HCT116 (cell line): Measurements from ENCODE around the gene MYLK. TPM values are rescaled to one million over a fixed set of nuclear protein-coding genes. Genes with fewer than 3 reads are reported as not detected.

ENCODE experiments used
- ATAC-seq: fragments of 200-7000 bp; cut with Tn5 transposase; 2 replicates; pipeline ENCODE4 v1.9.1; 2020; ENCODE audit warnings: mild to moderate bottlenecking, moderate library complexity
- BruUV-seq: library from RNA; stranded (reverse); fragments of 400-500 nt; replicated peaks from 2 replicates; lab custom pipeline; 2021; lab: Mats Ljungman, UMichigan
- CTCF ChIA-PET: fragments of 300-600 bp; sonication (Branson Sonifier 250); formaldehyde crosslinking; loops from one replicate; lab custom pipeline; 2021; ENCODE audit warnings: antibody characterized with exemption; lab: Charles Lee
- POLR2A ChIA-PET: fragments of 300-600, 350-600 bp; sonication (Branson Sonifier 250); formaldehyde crosslinking; loops from one replicate; lab custom pipeline; 2021; ENCODE audit warnings: antibody characterized with exemption; lab: Charles Lee
- RAD21 ChIA-PET, 2 experiments: fragments of 300-600 bp; sonication (Branson Sonifier 250); formaldehyde crosslinking; loops; one replicate each; lab custom pipeline; 2023; ENCODE audit warnings: low total read pairs in 2 of 2; ENCODE audit not compliant: uncharacterized antibody in 2 of 2, unreplicated experiment in 2 of 2, low non-redundant PET in 1 of 2; lab: Charles Lee
- DNase-seq: peaks from one replicate; pipeline ENCODE4 v3.0.0-alpha.2; 2010; ENCODE audit warnings: low read depth, low spot score
- H2AFZ ChIP-seq: fragments of 200-600 bp; shearing (Covaris generic), sonication (generic); 2 replicates; pipeline ENCODE4 v1.6.1; 2017; ENCODE audit warnings: low read depth, mixed run types, mixed read lengths, antibody characterized with exemption, low read length; ENCODE audit not compliant: poor library complexity, severe bottlenecking
- H3K27ac ChIP-seq: 2 replicates; pipeline ENCODE4 v1.5.1; 2012; ENCODE audit warnings: low read depth, low read length
- H3K27me3 ChIP-seq: fragments of 200-600 bp; sonication (generic); 2 replicates; pipeline ENCODE4 v1.6.1; 2016; ENCODE audit warnings: mixed run types, low read length, mixed read lengths; ENCODE audit not compliant: insufficient read depth
- H3K36me3 ChIP-seq, 2 experiments: fragments of 200-500 bp in 1 of 2; fragments of 200-600 bp in 1 of 2; sonication (Bioruptor generic) in 1 of 2; sonication (generic) in 1 of 2; 2 replicates each; pipeline versions ENCODE4 v1.5.1 to v1.6.1; 2014 to 2016; ENCODE audit warnings: low read length in 2 of 2, inconsistent platforms in 1 of 2, mixed read lengths in 1 of 2, mixed run types in 1 of 2; ENCODE audit not compliant: insufficient read depth in 2 of 2, control insufficient read depth in 1 of 2
- H3K4me1 ChIP-seq, 2 experiments: fragments of 200-600 bp in 1 of 2; sonication (generic) in 1 of 2; 2 replicates each; pipeline versions ENCODE4 v1.5.1 to v1.6.1; 2012 to 2017; ENCODE audit warnings: low read length in 2 of 2, inconsistent platforms in 1 of 2, mild to moderate bottlenecking in 1 of 2, mixed read lengths in 1 of 2, mixed run types in 1 of 2, moderate library complexity in 1 of 2; ENCODE audit not compliant: insufficient read depth in 2 of 2, control insufficient read depth in 1 of 2
- H3K4me2 ChIP-seq: fragments of 200-600 bp; sonication (generic); 2 replicates; pipeline ENCODE4 v1.6.1; 2017; ENCODE audit warnings: mixed run types, low read length, mixed read lengths
- H3K4me3 ChIP-seq, 2 experiments: fragments of 200-600 bp in 1 of 2; sonication (generic) in 1 of 2; replicated peaks in 1 of 2; 2 replicates each; pipeline ENCODE4 v1.5.1; 2011 to 2016; ENCODE audit warnings: low read length in 2 of 2, control low read depth in 1 of 2, low read depth in 1 of 2, mild to moderate bottlenecking in 1 of 2, mixed read lengths in 1 of 2, mixed run types in 1 of 2
- H3K79me2 ChIP-seq: fragments of 200-600 bp; sonication (generic); 2 replicates; pipeline ENCODE4 v1.6.1; 2017; ENCODE audit warnings: mild to moderate bottlenecking, mixed run types, low read length, moderate library complexity, mixed read lengths; ENCODE audit not compliant: insufficient read depth
- H3K9ac ChIP-seq: fragments of 200-600 bp; sonication (generic); 2 replicates; pipeline ENCODE4 v1.6.1; 2016; ENCODE audit warnings: low read length, mixed read lengths
- H3K9me2 ChIP-seq: fragments of 200-600 bp; sonication (generic), shearing (Covaris generic); 2 replicates; pipeline ENCODE4 v1.6.1; 2017; ENCODE audit warnings: mixed run types, mild to moderate bottlenecking, moderate library complexity; ENCODE audit not compliant: insufficient read depth
- H3K9me3 ChIP-seq, 2 experiments: fragments of 200-500 bp in 1 of 2; fragments of 200-600 bp in 1 of 2; sonication (Bioruptor generic) in 1 of 2; sonication (generic) in 1 of 2; 2 replicates each; pipeline ENCODE4 v1.6.1; 2014 to 2017; ENCODE audit warnings: low read length in 2 of 2, mixed read lengths in 2 of 2, inconsistent platforms in 1 of 2, low read depth in 1 of 2, mild to moderate bottlenecking in 1 of 2, mixed run types in 1 of 2, moderate library complexity in 1 of 2; ENCODE audit not compliant: control insufficient read depth in 1 of 2, insufficient read depth in 1 of 2
- H4K20me1 ChIP-seq: fragments of 200-600 bp; sonication (generic), shearing (Covaris generic); 2 replicates; pipeline ENCODE4 v1.6.1; 2017; ENCODE audit warnings: mixed run types, mild to moderate bottlenecking, moderate library complexity; ENCODE audit not compliant: insufficient read depth
- CBX3 ChIP-seq: IDR thresholded peaks from 2 replicates; pipeline ENCODE4 v1.6.1; 2012; ENCODE audit warnings: low read depth
- EZH2 ChIP-seq: fragments of 200-600 bp; sonication (generic); IDR thresholded peaks from 2 replicates; pipeline ENCODE4 v1.6.1; 2017; ENCODE audit warnings: antibody characterized with exemption, mixed run types
- FOSL1 ChIP-seq: IDR thresholded peaks from 2 replicates; pipeline ENCODE4 v1.6.1; 2012; ENCODE audit warnings: low read depth
- JUND ChIP-seq: IDR thresholded peaks from 2 replicates; pipeline ENCODE4 v1.6.1; 2012
- SRF ChIP-seq: IDR thresholded peaks from 2 replicates; pipeline ENCODE4 v1.6.1; 2012; ENCODE audit warnings: low read depth
- ZBTB33 ChIP-seq: IDR thresholded peaks from 2 replicates; pipeline ENCODE4 v1.6.1; 2011; ENCODE audit warnings: mild to moderate bottlenecking, low read length, moderate library complexity; ENCODE audit not compliant: insufficient replicate concordance; ENCODE audit errors: extremely low read depth
- intact Hi-C: fragments of 100-400 bp; cut with micrococcal nuclease; formaldehyde crosslinking; loops from 2 replicates; pipeline ENCODE4 v1.10.0; 2022
- total RNA-seq: library from RNA; stranded (reverse); gene quantifications from one replicate; pipeline ENCODE4 v1.2.1, GENCODE V29; 2021; ENCODE audit not compliant: unreplicated experiment
- TF ChIP-seq, protein P1 (sequence below): IDR thresholded peaks from 2 replicates; pipeline ENCODE4 v1.6.1; 2012
- TF ChIP-seq, protein P2 (sequence below), 3 experiments: fragments of 200-600 bp in 1 of 3; sonication (generic) in 1 of 3; IDR thresholded peaks in 2 of 3; conservative IDR thresholded peaks in 1 of 3; 2 replicates each; pipeline ENCODE4 v1.5.1; 2012 to 2017; ENCODE audit warnings: low read depth in 2 of 3, low read length in 2 of 3, antibody characterized with exemption in 1 of 3, borderline replicate concordance in 1 of 3, control low read depth in 1 of 3, mild to moderate bottlenecking in 1 of 3, mixed read lengths in 1 of 3, mixed run types in 1 of 3, moderate library complexity in 1 of 3; ENCODE audit not compliant: insufficient read depth in 1 of 3

MYLK gene
- total RNA-seq, 1 experiment from 2014 or later: 3.8 TPM

GRCh38 chr3:123767009-123767372 lies 117.1 kb downstream of the MYLK start:
- BruUV-seq: no TSS peak
- intact Hi-C loops: no loop called here
- H3K9me3 ChIP-seq: no peaks in the 10 kb centered on the region
- ChIA-PET POLR2A (no interaction called here), RAD21 (no interaction called here), CTCF (no interaction called here)
- TF ChIP-seq, protein P1, sequence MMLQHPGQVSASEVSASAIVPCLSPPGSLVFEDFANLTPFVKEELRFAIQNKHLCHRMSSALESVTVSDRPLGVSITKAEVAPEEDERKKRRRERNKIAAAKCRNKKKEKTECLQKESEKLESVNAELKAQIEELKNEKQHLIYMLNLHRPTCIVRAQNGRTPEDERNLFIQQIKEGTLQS: no peak
- TF ChIP-seq EZH2 (no peak), JUND (no peak), FOSL1 (no peak), SRF (no peak), ZBTB33 (no peak), CBX3 (no peak)
- TF ChIP-seq, protein P2, sequence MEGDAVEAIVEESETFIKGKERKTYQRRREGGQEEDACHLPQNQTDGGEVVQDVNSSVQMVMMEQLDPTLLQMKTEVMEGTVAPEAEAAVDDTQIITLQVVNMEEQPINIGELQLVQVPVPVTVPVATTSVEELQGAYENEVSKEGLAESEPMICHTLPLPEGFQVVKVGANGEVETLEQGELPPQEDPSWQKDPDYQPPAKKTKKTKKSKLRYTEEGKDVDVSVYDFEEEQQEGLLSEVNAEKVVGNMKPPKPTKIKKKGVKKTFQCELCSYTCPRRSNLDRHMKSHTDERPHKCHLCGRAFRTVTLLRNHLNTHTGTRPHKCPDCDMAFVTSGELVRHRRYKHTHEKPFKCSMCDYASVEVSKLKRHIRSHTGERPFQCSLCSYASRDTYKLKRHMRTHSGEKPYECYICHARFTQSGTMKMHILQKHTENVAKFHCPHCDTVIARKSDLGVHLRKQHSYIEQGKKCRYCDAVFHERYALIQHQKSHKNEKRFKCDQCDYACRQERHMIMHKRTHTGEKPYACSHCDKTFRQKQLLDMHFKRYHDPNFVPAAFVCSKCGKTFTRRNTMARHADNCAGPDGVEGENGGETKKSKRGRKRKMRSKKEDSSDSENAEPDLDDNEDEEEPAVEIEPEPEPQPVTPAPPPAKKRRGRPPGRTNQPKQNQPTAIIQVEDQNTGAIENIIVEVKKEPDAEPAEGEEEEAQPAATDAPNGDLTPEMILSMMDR (IDR thresholded peaks at IDR 0.05 in 2 of 3, conservative IDR thresholded peaks at IDR 0.05 in 1 of 3; ENCODE audit: borderline replicate concordance in 1 of 3, insufficient read depth in 1 of 3, low read depth in 2 of 3, low read length in 2 of 3): no peak
- DNase-seq: no peak
- no peaks in the 10 kb centered on the region for H3K36me3 ChIP-seq
- no peak overlapping the region for H3K4me3 ChIP-seq
- no peaks in the 10 kb centered on the region for H3K79me2 ChIP-seq
- no peaks in the 10 kb centered on the region for H3K27me3 ChIP-seq
- H4K20me1 ChIP-seq: no peaks in the 10 kb centered on the region
- H3K27ac ChIP-seq: no peak overlapping the region
- no peaks in the 10 kb centered on the region for H3K4me1 ChIP-seq
- H3K4me2 ChIP-seq: no peak overlapping the region
- no peak for ATAC-seq
- H3K9me2 ChIP-seq: no peaks in the 10 kb centered on the region
- no peak overlapping the region for H3K9ac ChIP-seq
- no peak overlapping the region for H2AFZ ChIP-seq
